DMS114 treated with DMSO at 0.1 percent for 48 hours (cell line): ENCODE measurements around the gene ZNF615.
"Not testable (repeated sequence)": the region's sequence is repeated elsewhere in the genome, so short reads cannot be mapped to it uniquely, and the experiment has no call there.

ENCODE experiments used
- DNase-seq: peaks from one replicate; lab custom pipeline; 2025; ENCODE audit not compliant: unreplicated experiment; lab: John Stamatoyannopoulos, UW

ZNF615 gene

GRCh38 chr19:52007806-52008557, at the start of gene ZNF615:
ZNF615 (minus strand) TSS chr19:52008211; CDS start chr19:52003711, 4,500 bp downstream.
- DNase-seq, result peak; percentile 86

GRCh38 chr19:52056480-52056879, 48.5 kb upstream of the ZNF615 start:
- DNase-seq, result not testable (repeated sequence)

- not testable (repeated sequence) for DNase-seq
These were observed 43.7 kb upstream of the ZNF615 start for GRCh38 chr19:52051736-52052135.

GRCh38 chr19:52048555-52049501, 40.8 kb upstream of the ZNF615 start, which contains the start of gene ZNF432:
ZNF432 (minus strand) TSS chr19:52048838; CDS start chr19:52046868, 1,970 bp downstream.
- DNase-seq, result peak; percentile 85

- DNase-seq, result no peak
These were observed 31.2 kb upstream of the ZNF615 start for GRCh38 chr19:52039169-52039568.

- no peak for DNase-seq
These were observed 26.2 kb upstream of the ZNF615 start for GRCh38 chr19:52034051-52034728.

DNA sequence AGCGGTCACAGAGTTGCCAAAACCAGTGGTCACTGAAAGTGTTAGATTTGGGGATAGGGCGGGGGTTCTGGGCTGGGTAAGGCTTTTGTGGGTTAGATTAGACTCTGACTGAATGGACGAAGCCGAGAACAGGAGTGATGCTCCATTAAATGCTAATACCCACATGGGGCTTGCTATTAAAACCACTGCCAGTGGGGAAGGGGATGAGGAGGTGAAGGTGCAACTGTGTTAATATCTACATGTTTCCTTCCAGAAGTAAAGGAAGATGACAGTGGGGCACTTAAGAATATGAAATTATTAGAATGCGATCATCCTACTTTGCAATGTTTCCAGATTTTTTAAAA, 20.7 kb upstream of the ZNF615 start:
- DNase-seq, result no peak

- peak; percentile 84 for DNase-seq
These were observed 20.2 kb upstream of the ZNF615 start, which contains the start of gene ZNF614 for GRCh38 chr19:52028027-52028779. ZNF614 (minus strand) TSS chr19:52028379; CDS start chr19:52025745, 2,634 bp downstream.

GRCh38 chr19:52026255-52026990, 18.4 kb upstream of the ZNF615 start:
- DNase-seq, result not testable (repeated sequence)

DNA sequence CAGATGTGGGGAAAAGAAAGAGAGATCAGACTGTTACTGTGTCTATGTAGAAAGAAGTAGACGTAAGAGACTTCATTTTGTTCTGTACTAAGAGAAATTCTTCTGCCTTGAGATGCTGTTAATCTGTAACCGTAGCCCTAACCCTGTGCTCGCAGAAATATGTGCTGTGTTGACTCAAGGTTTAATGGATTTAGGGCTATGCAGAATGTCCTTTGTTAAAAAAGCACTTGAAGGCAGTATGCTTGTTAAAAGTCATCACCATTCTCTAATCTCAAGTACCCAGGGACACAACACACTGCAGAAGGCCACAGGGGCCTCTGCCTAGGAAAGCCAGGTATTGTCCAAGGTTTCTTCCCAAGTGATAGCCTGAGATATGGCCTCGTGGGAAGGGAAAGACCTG, 16.5 kb upstream of the ZNF615 start:
- not testable (repeated sequence) for DNase-seq

DNA sequence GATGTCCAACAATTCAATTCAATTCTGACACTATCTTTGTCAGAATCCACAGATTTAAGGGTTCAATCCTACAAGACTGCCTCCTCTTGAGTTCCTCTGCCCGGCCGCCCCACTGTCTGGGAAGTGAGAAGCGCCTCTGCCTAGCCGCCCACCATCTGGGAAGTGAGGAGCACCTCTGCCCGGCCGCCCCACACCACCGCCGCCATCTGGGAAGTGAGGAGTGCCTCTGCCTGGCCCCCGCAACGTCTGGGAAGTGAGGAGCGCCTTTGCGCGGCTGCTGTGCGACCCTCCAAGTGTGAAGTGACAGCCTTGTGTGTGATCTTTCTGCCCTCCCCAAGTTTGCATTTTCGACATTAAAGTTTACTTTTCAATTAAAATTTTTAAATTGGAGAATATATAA, 14.2 kb upstream of the ZNF615 start:
- DNase-seq, result no peak

- no peak for DNase-seq
These were observed 12.5 kb upstream of the ZNF615 start for GRCh38 chr19:52020506-52020905.

GRCh38 chr19:52010674-52011073, 2.7 kb upstream of the ZNF615 start:
- DNase-seq, result no peak

DNA sequence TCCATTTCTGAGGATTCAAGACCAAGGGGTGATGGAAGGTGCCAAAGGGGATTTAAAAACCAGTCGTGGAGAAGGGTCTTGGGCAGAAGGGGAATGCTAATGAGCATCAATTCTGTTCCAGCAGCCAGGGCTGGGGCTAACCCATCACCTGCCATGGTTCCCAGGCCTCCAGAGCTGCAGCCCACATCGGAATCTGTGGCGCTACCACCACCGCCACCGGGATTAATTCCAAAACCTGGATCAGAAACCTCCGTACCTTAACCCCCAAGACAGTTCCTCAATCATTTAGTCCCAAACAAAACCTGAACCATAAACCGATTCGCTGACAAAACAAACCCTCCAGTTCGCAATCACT, 583 bp downstream of the ZNF615 start:
- peak; percentile 41 for DNase-seq

- DNase-seq, result no peak
These were observed 13.9 kb downstream of the ZNF615 start for GRCh38 chr19:51994048-51994644.

DNA sequence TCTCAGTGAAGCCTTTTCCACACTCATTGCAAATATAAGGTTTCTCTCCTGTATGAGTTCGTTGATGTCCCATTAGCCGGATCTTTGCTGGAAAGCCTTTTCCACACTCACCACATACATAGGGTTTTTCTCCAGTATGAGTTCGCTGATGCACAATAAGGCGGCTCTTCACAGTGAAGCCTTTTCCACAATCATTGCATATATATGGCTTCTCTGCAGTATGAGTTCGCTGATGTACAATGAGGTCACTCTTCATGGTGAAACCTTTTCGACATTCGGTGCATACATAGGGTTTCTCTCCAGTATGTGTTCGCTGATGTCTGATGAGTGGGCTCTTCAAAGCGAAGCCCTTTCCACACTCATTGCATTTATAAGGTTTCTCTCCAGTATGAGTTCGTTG, 14.6 kb downstream of the ZNF615 start:
- DNase-seq, result no peak

DNA sequence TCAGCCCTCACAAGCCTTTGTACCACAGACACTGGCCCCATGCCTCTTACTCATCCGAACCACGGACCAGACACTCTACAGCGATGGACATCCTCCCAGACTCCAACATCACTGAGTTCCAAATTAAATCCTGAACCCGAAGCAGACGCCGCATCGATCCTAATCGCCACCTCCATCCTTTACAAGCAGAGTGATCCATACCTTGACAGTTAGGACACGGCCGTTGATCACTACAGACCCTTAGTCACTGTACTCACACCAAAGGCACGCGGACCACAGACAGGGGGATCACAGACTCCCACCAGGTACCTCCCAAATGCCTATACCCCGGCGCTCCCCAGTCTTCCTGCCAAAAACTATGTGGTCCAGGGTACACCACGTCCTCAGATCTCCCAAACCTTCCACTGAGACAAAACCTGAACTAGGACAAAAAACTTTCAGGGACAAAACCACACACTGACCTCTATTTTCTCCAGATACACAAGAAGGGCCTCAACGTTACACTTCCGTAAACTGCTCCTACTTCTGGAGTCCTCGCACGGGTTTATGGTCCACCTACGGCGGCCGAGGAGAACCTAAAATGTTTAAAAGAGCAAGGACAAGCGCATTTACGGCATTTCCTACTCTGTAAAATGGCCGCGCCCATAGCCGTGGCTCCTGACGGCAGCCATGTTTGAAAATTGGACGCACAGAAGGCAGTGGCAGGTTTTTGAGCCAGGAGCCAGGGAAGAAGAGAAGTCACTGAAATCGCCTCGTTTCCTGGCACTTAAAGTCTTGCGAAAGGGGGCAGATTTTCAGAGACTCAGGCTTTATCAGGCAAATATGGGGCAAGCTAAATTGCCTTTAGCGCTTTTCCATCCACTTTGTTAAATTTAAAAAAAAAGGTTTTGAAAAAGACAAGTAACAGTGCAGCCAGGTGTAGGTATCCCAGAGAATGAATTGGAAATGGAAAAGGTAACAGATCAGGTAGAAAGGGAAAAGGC, 21.4 kb downstream of the ZNF615 start, which contains the start of gene ZNF350:
Gene ZNF350 (minus strand): TSS at position 532 of the 983 bp plus-strand sequence. CDS start 12,480 bp downstream, outside the sequence.
- peak; percentile 91 for DNase-seq

GRCh38 chr19:51983361-51983760, 24.6 kb downstream of the ZNF615 start:
- DNase-seq, result no peak
